ENCODE results near the gene ZSWIM9.

Gene ZSWIM9

GRCh38 chr19:48169939-48170803, at the start of gene ZSWIM9, which contains the start of gene LIG1:
Gene ZSWIM9, plus strand, starts transcription at chr19:48170680. Its CDS starts 1,123 bp downstream, at chr19:48171803.
Gene LIG1, minus strand, starts transcription at chr19:48170344. Its CDS starts 4,778 bp downstream, at chr19:48165566.
- peak; percentile 97 for DNase-seq (ENCODE audit: low read depth)
- peak within 1 kb of the TSS; percentile 87 for H3K4me3 ChIP-seq (replicated peaks; ENCODE audit: low read depth, low read length)
- no peak for TF ChIP-seq CTCF (IDR thresholded peaks at IDR 0.05; ENCODE audit: low read length, missing control alignments)

GRCh38 chr19:48121066-48121465, 49.4 kb upstream of the ZSWIM9 start:
- no peak for TF ChIP-seq CTCF (IDR thresholded peaks at IDR 0.05; ENCODE audit: low read length, missing control alignments)
- DNase-seq (ENCODE audit: low read depth) = no peak

GRCh38 chr19:48121909-48122371, 48.5 kb upstream of the ZSWIM9 start:
- no peak overlapping the region for H3K4me3 ChIP-seq (replicated peaks; ENCODE audit: low read depth, low read length)
- TF ChIP-seq CTCF (IDR thresholded peaks at IDR 0.05; ENCODE audit: low read length, missing control alignments) = no peak
- DNase-seq (ENCODE audit: low read depth) = peak; percentile 54

More at GRCh38 chr19:48121066-48121465, 49.4 kb upstream of the ZSWIM9 start:
- no peak overlapping the region for H3K4me3 ChIP-seq (replicated peaks; ENCODE audit: low read depth, low read length)

- no peak for DNase-seq (ENCODE audit: low read depth)
- no peak overlapping the region for H3K4me3 ChIP-seq (replicated peaks; ENCODE audit: low read depth, low read length)
- no peak for TF ChIP-seq CTCF (IDR thresholded peaks at IDR 0.05; ENCODE audit: low read length, missing control alignments)
These were observed 48.1 kb upstream of the ZSWIM9 start for GRCh38 chr19:48122421-48122820.

- DNase-seq (ENCODE audit: low read depth) = peak; percentile 86
- no peak overlapping the region for H3K4me3 ChIP-seq (replicated peaks; ENCODE audit: low read depth, low read length)
- peak; percentile 33 for TF ChIP-seq CTCF (IDR thresholded peaks at IDR 0.05; ENCODE audit: low read length, missing control alignments)
These were observed 46.4 kb upstream of the ZSWIM9 start for GRCh38 chr19:48123907-48124651.

GRCh38 chr19:48127561-48127960, 42.9 kb upstream of the ZSWIM9 start:
- no peak overlapping the region for H3K4me3 ChIP-seq (replicated peaks; ENCODE audit: low read depth, low read length)
- no peak for DNase-seq (ENCODE audit: low read depth)
- TF ChIP-seq CTCF (IDR thresholded peaks at IDR 0.05; ENCODE audit: low read length, missing control alignments) = no peak

All from fibroblast of pulmonary artery (primary cell).